Measurements from ENCODE around the gene RACK1. TPM values are rescaled to one million over a fixed set of nuclear protein-coding genes. Genes with fewer than 3 reads are reported as not detected.

RACK1 gene
- total RNA-seq, 1 donor from 2014 or later, result 2,870 TPM

GRCh38 chr5:181223058-181223728 is 20.5 kb downstream of the RACK1 start, which contains the start of gene TRIM41:
Gene TRIM41 (plus strand): TSS chr5:181223281. CDS start chr5:181224000, 719 bp downstream.
- H3K27me3 ChIP-seq, result no peaks in the 10 kb centered on the region
- peak within 1 kb of the TSS; percentile 93 to 94 for H3K27ac ChIP-seq
- peak; percentile 94 to 99 for DNase-seq (ENCODE audit: low spot score in 2 of 2)
- H3K4me1 ChIP-seq, result peaks cover 6 to 7% of the 10 kb centered on the region in 2 donors
- H3K36me3 ChIP-seq, result peaks cover 0 to 3% of the 10 kb centered on the region in 2 donors
- no peak for TF ChIP-seq CTCF (IDR thresholded peaks at IDR 0.05)
- peak within 1 kb of the TSS; percentile 79 to 81 for H3K4me3 ChIP-seq
- no peaks in the 10 kb centered on the region for H3K9me3 ChIP-seq
- intact Hi-C loops (cut with DNase I), result loop anchor here (1.0 kb wide), 3 partner anchors 21 to 38 kb away; partner anchors contain the start of gene TRIM52

- Histone ChIP-seq H3K27ac (peak overlapping the region; percentile 93 to 94), H3K36me3 (peaks cover 0 to 3% of the 10 kb centered on the region in 2 donors), H3K4me1 (peaks cover 6 to 7% of the 10 kb centered on the region in 2 donors), H3K27me3 (no peaks in the 10 kb centered on the region), H3K9me3 (no peaks in the 10 kb centered on the region), H3K4me3 (peak overlapping the region; percentile 79 to 81)
- DNase-seq (ENCODE audit: low spot score in 2 of 2), result no peak
- intact Hi-C loops (cut with DNase I), result loop anchor here (1.0 kb wide), 5 partner anchors 16 to 39 kb away; partner anchors contain the start of gene TRIM52
- no peak for TF ChIP-seq CTCF (IDR thresholded peaks at IDR 0.05)
Measured at GRCh38 chr5:181222630-181223057, 21.1 kb downstream of the RACK1 start.

- Histone ChIP-seq H3K27ac (peak overlapping the region; percentile 93 to 94), H3K36me3 (no peaks in the 10 kb centered on the region), H3K9me3 (no peaks in the 10 kb centered on the region), H3K4me1 (peaks cover 6 to 7% of the 10 kb centered on the region in 2 donors), H3K4me3 (peak overlapping the region; percentile 79 to 81), H3K27me3 (no peaks in the 10 kb centered on the region)
- TF ChIP-seq CTCF (IDR thresholded peaks at IDR 0.05), result no peak
- intact Hi-C loops (cut with DNase I), result loop anchor here (1.0 kb wide), 2 partner anchors 16 to 34 kb away; no protein-coding TSS in a partner anchor
- peak; percentile 78 to 97 for DNase-seq (ENCODE audit: low spot score in 2 of 2)
Measured at GRCh38 chr5:181221792-181222629, 21.7 kb downstream of the RACK1 start.

GRCh38 chr5:181221105-181221791 is 22.5 kb downstream of the RACK1 start:
- H3K27ac ChIP-seq, result peak overlapping the region in 1 of 2 donors; percentile 94
- no peaks in the 10 kb centered on the region for H3K9me3 ChIP-seq
- TF ChIP-seq CTCF (IDR thresholded peaks at IDR 0.05), result no peak
- no peak for DNase-seq (ENCODE audit: low spot score in 2 of 2)
- H3K4me3 ChIP-seq, result no peak overlapping the region
- peaks cover 7 to 8% of the 10 kb centered on the region in 2 donors for H3K4me1 ChIP-seq
- no peaks in the 10 kb centered on the region for H3K36me3 ChIP-seq
- no peaks in the 10 kb centered on the region for H3K27me3 ChIP-seq
- intact Hi-C loops (cut with DNase I), result no loop called here

GRCh38 chr5:181220178-181220515 is 23.6 kb downstream of the RACK1 start:
- no peak for TF ChIP-seq CTCF (IDR thresholded peaks at IDR 0.05)
- no peak overlapping the region for H3K27ac ChIP-seq
- DNase-seq (ENCODE audit: low spot score in 2 of 2), result no peak
- intact Hi-C loops (cut with DNase I), result no loop called here
- H3K4me3 ChIP-seq, result no peak overlapping the region
- no peaks in the 10 kb centered on the region for H3K27me3 ChIP-seq
- H3K9me3 ChIP-seq, result no peaks in the 10 kb centered on the region
- peaks cover 7 to 8% of the 10 kb centered on the region in 2 donors for H3K4me1 ChIP-seq
- H3K36me3 ChIP-seq, result no peaks in the 10 kb centered on the region
